H1 (cell line): ENCODE data around the gene CAVIN4. TPM values are rescaled to one million over a fixed set of nuclear protein-coding genes. Genes with fewer than 3 reads are reported as not detected.

ENCODE experiments used
- CTCF ChIA-PET: fragments of 300-600 bp; sonication (Branson Sonifier 250); formaldehyde crosslinking; loops from one replicate; lab custom pipeline; 2021; ENCODE audit not compliant: partially characterized antibody; lab: Charles Lee
- POLR2A ChIA-PET: fragments of 300-600 bp; sonication (Branson Sonifier 250); formaldehyde crosslinking; loops from one replicate; lab custom pipeline; 2021; ENCODE audit warnings: inconsistent platforms; ENCODE audit not compliant: partially characterized antibody; lab: Charles Lee
- DNase-seq, 2 experiments: peaks; one replicate each; pipeline versions ENCODE4 v3.0.0 to v3.0.0-alpha.2; 2010 to 2022; ENCODE audit warnings: low spot score in 2 of 2, low read depth in 1 of 2, mixed read lengths in 1 of 2
- FAIRE-seq: peaks from 2 replicates; lab custom pipeline; 2011; peaks lifted over from hg19 to GRCh38; lab: Jason Lieb, UNC
- H2AFZ ChIP-seq: 2 replicates; pipeline ENCODE4 v1.8.1; 2012; ENCODE audit warnings: low read length, inconsistent platforms
- H2AK5ac ChIP-seq: 2 replicates; pipeline ENCODE4 v1.6.1; 2013; ENCODE audit warnings: low read depth, low read length
- H2BK120ac ChIP-seq: replicated peaks from 2 replicates; pipeline ENCODE3; 2013; ENCODE audit warnings: low read depth, low read length, inconsistent platforms
- H2BK12ac ChIP-seq: 2 replicates; pipeline ENCODE4 v1.6.1; 2013; ENCODE audit warnings: low read depth, low read length
- H2BK15ac ChIP-seq: 2 replicates; pipeline ENCODE4 v1.6.1; 2013; ENCODE audit warnings: low read length
- H2BK20ac ChIP-seq: 2 replicates; pipeline ENCODE4 v1.6.1; 2013; ENCODE audit warnings: low read length
- H2BK5ac ChIP-seq: 2 replicates; pipeline ENCODE4 v1.6.1; 2013; ENCODE audit warnings: low read depth, low read length
- H3K14ac ChIP-seq: 2 replicates; pipeline ENCODE4 v1.6.1; 2013; ENCODE audit warnings: inconsistent platforms; ENCODE audit not compliant: insufficient read length
- H3K18ac ChIP-seq: 2 replicates; pipeline ENCODE4 v1.6.1; 2013; ENCODE audit warnings: low read length; ENCODE audit errors: extremely low read depth
- H3K23ac ChIP-seq: 2 replicates; pipeline ENCODE4 v1.6.1; 2013; ENCODE audit warnings: inconsistent platforms; ENCODE audit not compliant: insufficient read length
- H3K23me2 ChIP-seq: 2 replicates; pipeline ENCODE4 v1.6.1; 2013; ENCODE audit warnings: low read depth, low read length
- H3K27ac ChIP-seq: 2 replicates; pipeline ENCODE4 v1.6.1; 2011; ENCODE audit warnings: low read depth, low read length, inconsistent platforms
- H3K27me3 ChIP-seq, 4 experiments: replicated peaks in 1 of 4; 1 replicate in 1 of 4; 2 replicates in 3 of 4; pipeline versions ENCODE4 v1.6.1 to v1.8.1; 2011 to 2013; ENCODE audit warnings: low read length in 3 of 4, mild to moderate bottlenecking in 3 of 4, inconsistent platforms in 2 of 4, mixed read lengths in 2 of 4, moderate library complexity in 1 of 4; ENCODE audit not compliant: control insufficient read depth in 3 of 4, insufficient read depth in 3 of 4; ENCODE audit errors: extremely low read depth in 1 of 4
- H3K36me3 ChIP-seq, 4 experiments: 2 replicates each; pipeline versions ENCODE4 v1.6.1 to v1.8.1; 2011 to 2013; ENCODE audit warnings: mild to moderate bottlenecking in 4 of 4, low read length in 3 of 4, moderate library complexity in 2 of 4, control low read depth in 1 of 4, inconsistent platforms in 1 of 4; ENCODE audit not compliant: insufficient read depth in 4 of 4, control insufficient read depth in 2 of 4
- H3K4ac ChIP-seq: replicated peaks from 2 replicates; pipeline ENCODE3; 2013; ENCODE audit warnings: low read length, low read depth, mixed read lengths, inconsistent platforms; ENCODE audit not compliant: insufficient read length
- H3K4me1 ChIP-seq, 4 experiments: replicated peaks in 1 of 4; 1 replicate in 1 of 4; 2 replicates in 3 of 4; pipeline versions ENCODE4 v1.6.1 to v1.8.1; 2011 to 2013; ENCODE audit warnings: low read length in 3 of 4, inconsistent platforms in 2 of 4, mixed read lengths in 1 of 4; ENCODE audit not compliant: insufficient read depth in 4 of 4, control insufficient read depth in 3 of 4
- H3K4me2 ChIP-seq, 2 experiments: 2 replicates each; pipeline versions ENCODE4 v1.6.1 to v1.8.1; 2011 to 2013; ENCODE audit warnings: low read depth in 2 of 2, low read length in 2 of 2, control low read depth in 1 of 2, inconsistent platforms in 1 of 2, mild to moderate bottlenecking in 1 of 2; ENCODE audit not compliant: insufficient read depth in 1 of 2
- H3K4me3 ChIP-seq, 4 experiments: fragments of 200-600, 300-600 bp in 1 of 4; sonication (generic), shearing (Covaris generic), sonication (Bioruptor Twin) in 1 of 4; 2 replicates each; pipeline versions ENCODE4 v1.5.1 to v1.8.1; 2011 to 2016; ENCODE audit warnings: low read length in 4 of 4, low read depth in 3 of 4, control low read depth in 2 of 4, inconsistent platforms in 2 of 4, mild to moderate bottlenecking in 2 of 4, mixed read lengths in 1 of 4, moderate library complexity in 1 of 4; ENCODE audit not compliant: insufficient read depth in 2 of 4; ENCODE audit errors: extremely low read depth in 1 of 4
- H3K56ac ChIP-seq: replicated peaks from 2 replicates; pipeline ENCODE3; 2013; ENCODE audit warnings: low read depth, mild to moderate bottlenecking, mixed read lengths, low read length, inconsistent platforms; ENCODE audit not compliant: insufficient read length
- H3K79me1 ChIP-seq: 2 replicates; pipeline ENCODE4 v1.6.1; 2013; ENCODE audit warnings: low read depth, low read length, control low read depth
- H3K79me2 ChIP-seq, 2 experiments: 2 replicates each; pipeline versions ENCODE4 v1.6.1 to v1.8.1; 2012 to 2013; ENCODE audit warnings: low read length in 2 of 2, mild to moderate bottlenecking in 2 of 2, inconsistent platforms in 1 of 2; ENCODE audit not compliant: insufficient read depth in 2 of 2, control insufficient read depth in 1 of 2
- H3K9ac ChIP-seq, 4 experiments: replicated peaks in 1 of 4; 1 replicate in 1 of 4; 2 replicates in 3 of 4; pipeline versions ENCODE4 v1.6.1 to v1.8.1; 2011 to 2013; ENCODE audit warnings: low read depth in 3 of 4, low read length in 3 of 4, control low read depth in 2 of 4, mild to moderate bottlenecking in 2 of 4, moderate library complexity in 2 of 4, inconsistent platforms in 1 of 4; ENCODE audit errors: extremely low read depth in 1 of 4
- H3K9me3 ChIP-seq, 2 experiments: 2 replicates each; pipeline versions ENCODE4 v1.6.1 to v1.8.1; 2012 to 2013; ENCODE audit warnings: mild to moderate bottlenecking in 2 of 2, moderate library complexity in 2 of 2, control low read depth in 1 of 2, inconsistent platforms in 1 of 2, low read depth in 1 of 2, low read length in 1 of 2, mixed read lengths in 1 of 2; ENCODE audit not compliant: insufficient read depth in 2 of 2
- H4K20me1 ChIP-seq, 2 experiments: replicated peaks in 1 of 2; 2 replicates each; pipeline versions ENCODE3 to v1.8.1; 2011 to 2013; ENCODE audit warnings: inconsistent platforms in 2 of 2, low read length in 2 of 2, mild to moderate bottlenecking in 1 of 2; ENCODE audit not compliant: insufficient read depth in 2 of 2, control insufficient read depth in 1 of 2
- H4K5ac ChIP-seq: 2 replicates; pipeline ENCODE4 v1.6.1; 2013; ENCODE audit warnings: low read length, low read depth, mixed read lengths, inconsistent platforms; ENCODE audit not compliant: insufficient read length
- H4K8ac ChIP-seq: 2 replicates; pipeline ENCODE4 v1.8.0; 2013; ENCODE audit warnings: mild to moderate bottlenecking, moderate library complexity, low read length, inconsistent platforms; ENCODE audit not compliant: insufficient read depth; ENCODE audit errors: extremely low read depth
- H4K91ac ChIP-seq: replicated peaks from 2 replicates; pipeline ENCODE3; 2013; ENCODE audit warnings: low read length, mixed read lengths, inconsistent platforms; ENCODE audit not compliant: insufficient read length
- CEBPB ChIP-seq: IDR thresholded peaks from 2 replicates; pipeline ENCODE4 v1.6.1; 2012; ENCODE audit warnings: low read depth, low read length
- CHD2 ChIP-seq: IDR thresholded peaks from 2 replicates; pipeline ENCODE4 v1.6.1; 2012; ENCODE audit warnings: low read length, improper control_type of control experiment
- GABPA ChIP-seq: IDR thresholded peaks from 2 replicates; pipeline ENCODE4 v1.6.1; 2011; ENCODE audit warnings: mild to moderate bottlenecking, low read length, moderate library complexity, borderline replicate concordance; ENCODE audit not compliant: insufficient read depth
- WGBS, 2 experiments: shearing (Covaris generic) in 1 of 2; methylation state at CpG; one replicate each; pipeline versions ENCODE4 v1.1.6 to v1.1.7; 2013 to 2015; ENCODE audit warnings: low lambda C conversion rate in 2 of 2, mixed read lengths in 2 of 2, inconsistent platforms in 1 of 2, low coverage in 1 of 2, missing lambda C conversion rate in 1 of 2; ENCODE audit not compliant: insufficient replicate concordance in 2 of 2, insufficient coverage in 1 of 2, insufficient read length in 1 of 2; ENCODE audit errors: extremely low coverage in 1 of 2, missing lambda C conversion rate in 1 of 2; 5-methylcytosine and 5-hydroxymethylcytosine counted together
- long read RNA-seq, 2 experiments: library from RNA in 1 of 2; library from capped mRNA in 1 of 2; stranded (forward); transcript quantifications; one replicate each; pipeline ENCODE4 v2.0.0, GENCODE V29; 2021; ENCODE audit warnings: inconsistent platforms in 1 of 2
- polyA minus RNA-seq, 3 experiments: library from RNA; depleted of rRNA, polyadenylated mRNA; stranded (reverse); fragments of >200 nt; gene quantifications; 1 replicate in 2 of 3; 2 replicates in 1 of 3; pipeline ENCODE4 v1.2.3, GENCODE V29; 2011
- polyA plus RNA-seq, 7 experiments: library from polyadenylated mRNA; depleted of rRNA in 3 of 7; stranded (reverse) in 5 of 7; unstranded in 2 of 7; fragments of >200 nt in 5 of 7; fragments of 200-250 nt in 2 of 7; gene quantifications; 1 replicate in 5 of 7; 2 replicates in 1 of 7; 4 replicates in 1 of 7; pipeline versions ENCODE4 v1.2.1 to v1.2.3, GENCODE V29; 2011 to 2013; ENCODE audit warnings: missing spikeins in 2 of 7, mixed read lengths in 2 of 7
- total RNA-seq: library from RNA; stranded (reverse); fragmentation: NEBNext Ultra II Directional; extraction: Animal tissue kit (Norgen Biotek cat#: 25700); gene quantifications from 2 replicates; pipeline ENCODE4 v1.2.1, GENCODE V29; 2021

CAVIN4 gene, protein sequence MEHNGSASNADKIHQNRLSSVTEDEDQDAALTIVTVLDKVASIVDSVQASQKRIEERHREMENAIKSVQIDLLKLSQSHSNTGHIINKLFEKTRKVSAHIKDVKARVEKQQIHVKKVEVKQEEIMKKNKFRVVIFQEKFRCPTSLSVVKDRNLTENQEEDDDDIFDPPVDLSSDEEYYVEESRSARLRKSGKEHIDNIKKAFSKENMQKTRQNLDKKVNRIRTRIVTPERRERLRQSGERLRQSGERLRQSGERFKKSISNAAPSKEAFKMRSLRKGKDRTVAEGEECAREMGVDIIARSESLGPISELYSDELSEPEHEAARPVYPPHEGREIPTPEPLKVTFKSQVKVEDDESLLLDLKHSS
- 8.0 and 9.1 TPM in 2 replicates for total RNA-seq
- polyA plus RNA-seq (2011; rRNA removed): 1.8 and 2.3 TPM in 2 replicates
- polyA plus RNA-seq (2011; cell fraction: cytosol; rRNA removed): 4.4 TPM
- 4.1 TPM for polyA plus RNA-seq (2011; cell fraction: nucleus; rRNA removed)
- 5.8 to 11.9 TPM (median 6.2 TPM) in 4 replicates for polyA plus RNA-seq (2012, experiment 1 of 2)
- 0.26 TPM for polyA plus RNA-seq (2012, experiment 2 of 2)
- polyA plus RNA-seq (2013, experiment 1 of 2): 6.5 TPM
- polyA plus RNA-seq (2013, experiment 2 of 2): 6.6 TPM
- 3.7 and 4.7 TPM in 2 replicates for polyA minus RNA-seq (2011; rRNA and poly(A)+ RNA removed)
- polyA minus RNA-seq (2011; cell fraction: cytosol; rRNA and poly(A)+ RNA removed): 1.9 TPM
- polyA minus RNA-seq (2011; cell fraction: nucleus; rRNA and poly(A)+ RNA removed): 16.7 TPM
- long read RNA-seq, experiment 1, partial matches to known transcripts: 0 of 1 reads
- long read RNA-seq, experiment 1, other reads (novel, unspliced or antisense): 1 of 1 reads
- long read RNA-seq, experiment 2, partial matches to known transcripts: 5 of 5 reads
- long read RNA-seq, experiment 2, other reads (novel, unspliced or antisense): 0 of 5 reads

DNA sequence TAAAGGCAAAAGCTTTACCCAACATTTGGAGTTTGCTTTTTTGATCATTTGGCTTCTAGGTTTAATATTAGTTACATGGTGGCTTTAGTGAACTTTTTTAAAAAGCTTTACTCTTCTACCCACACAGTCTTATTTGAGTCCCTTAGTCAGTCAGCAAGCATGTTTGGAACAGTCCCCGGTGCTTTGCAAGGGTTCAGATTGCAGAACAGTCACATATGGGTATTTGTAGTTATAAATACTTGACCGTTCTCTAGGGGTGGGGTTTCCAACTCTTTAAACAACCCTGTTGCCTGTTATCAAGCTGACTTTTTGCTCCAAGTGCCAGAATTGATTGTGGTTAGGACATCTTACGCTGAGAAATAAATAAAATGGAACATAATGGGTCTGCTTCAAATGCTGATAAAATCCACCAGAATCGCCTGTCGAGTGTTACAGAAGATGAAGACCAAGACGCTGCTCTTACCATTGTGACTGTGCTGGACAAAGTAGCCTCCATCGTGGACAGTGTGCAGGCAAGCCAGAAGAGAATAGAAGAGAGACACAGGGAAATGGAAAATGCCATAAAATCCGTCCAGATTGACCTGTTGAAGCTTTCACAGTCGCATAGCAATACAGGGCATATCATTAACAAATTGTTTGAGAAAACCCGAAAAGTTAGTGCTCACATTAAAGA, at the start of gene CAVIN4:
CAVIN4 (plus strand) TSS at position 304 of the 673 bp plus-strand sequence; CDS start at position 369, 65 bp downstream.
- Histone ChIP-seq H2BK120ac (no peak within 1 kb of the TSS), H3K23me2 (no peaks in the 10 kb centered on the region), H3K4me2 (no peak within 1 kb of the TSS), H2BK15ac (no peak within 1 kb of the TSS), H3K27ac (no peak within 1 kb of the TSS), H2BK5ac (no peak within 1 kb of the TSS), H2BK12ac (no peak within 1 kb of the TSS), H3K79me1 (no peaks in the 10 kb centered on the region), H3K9ac (no peak within 1 kb of the TSS), H4K8ac (no peak within 1 kb of the TSS), H2BK20ac (no peak within 1 kb of the TSS), H4K5ac (no peak within 1 kb of the TSS), H3K4me1 (no peaks in the 10 kb centered on the region), H2AFZ (no peak within 1 kb of the TSS), H4K20me1 (peaks cover 1 to 2% of the 10 kb centered on the region in 2 experiments), H3K9me3 (no peaks in the 10 kb centered on the region), H2AK5ac (no peak within 1 kb of the TSS), H3K27me3 (no peaks in the 10 kb centered on the region), H3K4me3 (no peak within 1 kb of the TSS), H3K4ac (no peak within 1 kb of the TSS), H3K18ac (no peak within 1 kb of the TSS), H3K56ac (no peak within 1 kb of the TSS), H3K36me3 (peaks cover 0 to 74% (median 25%) of the 10 kb centered on the region in 4 experiments; a peak in 7 of 8 replicates), H3K79me2 (no peaks in the 10 kb centered on the region), H3K23ac (no peak within 1 kb of the TSS), H3K14ac (no peak within 1 kb of the TSS), H4K91ac (no peak within 1 kb of the TSS)
- ChIA-PET POLR2A (interaction anchor here (1.1 kb wide), 1 partner anchor 105 kb away, joined by 3 read pairs; the partner anchor contains the start of gene TMEFF1), CTCF (no interaction called here)
- FAIRE-seq (no peak), DNase-seq (no peak)
- no peak for TF ChIP-seq GABPA
- TF ChIP-seq CHD2: no peak
- TF ChIP-seq CEBPB: no peak
- 91% methylated on average over 10 of the region's 10 CpGs; no CpG with 5 or more reads in 1 of the 2 experiments for WGBS, 2 experiments
